Measurements from ENCODE around the gene PTEN.
"Not testable (repeated sequence)": the region's sequence is repeated elsewhere in the genome, so short reads cannot be mapped to it uniquely, and the experiment has no call there.

PTEN gene

GRCh38 chr10:87827681-87828080 is 35.7 kb upstream of the PTEN start:
- POLR2A ChIA-PET: interaction anchor here (2.5 kb wide), 1 partner anchor 9 kb away, joined by 14 read pairs; the partner anchor contains the start of gene ATAD1
- CTCF ChIA-PET: interaction anchor here (0.6 kb wide), 2 partner anchors 10 to 1071 kb away, joined by 3 to 4 read pairs; partner anchors contain the start of gene ATAD1

GRCh38 chr10:87829051-87829450 is 34.4 kb upstream of the PTEN start:
- ChIA-PET CTCF (interaction anchor here (1.0 kb wide), 1 partner anchor 11 kb away, joined by 3 read pairs; the partner anchor contains the start of gene ATAD1), POLR2A (interaction anchor here (0.6 to 2.5 kb wide), 2 partner anchors 11 to 141 kb away, joined by 3 to 14 read pairs; partner anchors contain the start of gene ATAD1)
- not testable (repeated sequence) for H3K4me3 ChIP-seq (ENCODE audit: low read depth, low read length); H3K36me3 ChIP-seq (ENCODE audit: control insufficient read depth in 2 of 2, insufficient read depth in 1 of 2, low read length in 2 of 2); H3K27ac ChIP-seq (ENCODE audit: extremely low read depth, low read depth, low read length); H3K4me1 ChIP-seq (ENCODE audit: control insufficient read depth, insufficient read depth, low read length); H3K9me3 ChIP-seq (ENCODE audit: control insufficient read depth, insufficient read depth, low read depth, low read length)
- TF ChIP-seq ZNF654 (tag by site-specific recombination; IDR thresholded peaks at IDR 0.05; ENCODE audit: low read depth) (peak; percentile 33; the same call in 1 of the 2 replicates), ZNF580 (tag by site-specific recombination; IDR thresholded peaks at IDR 0.05) (0 out of 2 replicates have a peak, but pooled peaks have one; percentile 19), ZNF433 (tag by site-specific recombination; IDR thresholded peaks at IDR 0.05; ENCODE audit: low read depth) (peak; percentile 36; the same call in 1 of the 2 replicates), ZNF202 (tag by site-specific recombination; IDR thresholded peaks at IDR 0.05; ENCODE audit: borderline replicate concordance) (0 out of 2 replicates have a peak, but pooled peaks have one; percentile 55), ZNF555 (tag by site-specific recombination; conservative IDR thresholded peaks at IDR 0.05) (peak; percentile 72), REST (tag by site-specific recombination; IDR thresholded peaks at IDR 0.05) (peak; percentile 64; the same call in 1 of the 2 replicates), ZBTB11 (tag by site-specific recombination; conservative IDR thresholded peaks at IDR 0.05; ENCODE audit: low read depth) (peak; percentile 78), ZNF558 (tag by site-specific recombination; IDR thresholded peaks at IDR 0.05) (0 out of 2 replicates have a peak, but pooled peaks have one; percentile 47), ZNF510 (tag by site-specific recombination; IDR thresholded peaks at IDR 0.05; ENCODE audit: insufficient replicate concordance) (peak; percentile 21)

More at GRCh38 chr10:87827681-87828080, 35.7 kb upstream of the PTEN start:
- no peak overlapping the region for H3K4me3 ChIP-seq (ENCODE audit: low read depth, low read length)
- no peaks in the 10 kb centered on the region for H3K36me3 ChIP-seq (ENCODE audit: control insufficient read depth in 2 of 2, insufficient read depth in 1 of 2, low read length in 2 of 2)
- no peaks in the 10 kb centered on the region for H3K4me1 ChIP-seq (ENCODE audit: control insufficient read depth, insufficient read depth, low read length)
- no peak overlapping the region for H3K27ac ChIP-seq (ENCODE audit: extremely low read depth, low read depth, low read length)
- H3K9me3 ChIP-seq (ENCODE audit: control insufficient read depth, insufficient read depth, low read depth, low read length): no peaks in the 10 kb centered on the region
- TF ChIP-seq ZNF776 (tag by site-specific recombination; IDR thresholded peaks at IDR 0.05; ENCODE audit: borderline replicate concordance) (no peak), BCL6B (tag by site-specific recombination; IDR thresholded peaks at IDR 0.05) (no peak), ZNF530 (tag by site-specific recombination; IDR thresholded peaks at IDR 0.05; ENCODE audit: low read depth) (no peak), IKZF3 (tag by site-specific recombination; IDR thresholded peaks at IDR 0.05) (no peak), PRDM4 (tag by site-specific recombination; IDR thresholded peaks at IDR 0.05) (no peak), SP7 (tag by site-specific recombination; IDR thresholded peaks at IDR 0.05) (no peak), ZNF555 (tag by site-specific recombination; conservative IDR thresholded peaks at IDR 0.05) (no peak), KLF17 (tag by site-specific recombination; IDR thresholded peaks at IDR 0.05) (no peak), ZNF394 (tag by site-specific recombination; IDR thresholded peaks at IDR 0.05; ENCODE audit: borderline replicate concordance) (no peak)

All from HEK293 (cell line).